Stimulated activated memory B cell treated with anti-CD40 and anti-IgM and Interleukin-4, amounts not matched to agents 10 μg/mL and 1 μg/mL and 100 μg/mL, for 72 hours (primary cell): ENCODE measurements around the gene NPC1.
"Not testable (repeated sequence)": the region's sequence is repeated elsewhere in the genome, so short reads cannot be mapped to it uniquely, and the experiment has no call there.

Experiments used
- ATAC-seq: fragments of 150-1000 bp; cut with Tn5 transposase; 2 replicates; pipeline ENCODE4 v1.10.0; 2021
- H3K27ac Mint-ChIP-seq: one replicate; pipeline ENCODE4 v1.8.0; 2022; ENCODE audit warnings: mild to moderate bottlenecking, mixed read lengths
- H3K27me3 Mint-ChIP-seq: one replicate; pipeline ENCODE4 v1.8.0; 2022; ENCODE audit warnings: mixed read lengths
- H3K36me3 Mint-ChIP-seq: one replicate; pipeline ENCODE4 v1.8.0; 2022; ENCODE audit warnings: mixed read lengths
- H3K4me1 Mint-ChIP-seq: one replicate; pipeline ENCODE4 v1.8.0; 2022; ENCODE audit warnings: mixed read lengths
- H3K4me3 Mint-ChIP-seq: one replicate; pipeline ENCODE4 v1.8.0; 2022; ENCODE audit warnings: mild to moderate bottlenecking, moderate library complexity, mixed read lengths
- H3K9me3 Mint-ChIP-seq: one replicate; pipeline ENCODE4 v1.8.0; 2022; ENCODE audit warnings: mixed read lengths

Gene NPC1

DNA sequence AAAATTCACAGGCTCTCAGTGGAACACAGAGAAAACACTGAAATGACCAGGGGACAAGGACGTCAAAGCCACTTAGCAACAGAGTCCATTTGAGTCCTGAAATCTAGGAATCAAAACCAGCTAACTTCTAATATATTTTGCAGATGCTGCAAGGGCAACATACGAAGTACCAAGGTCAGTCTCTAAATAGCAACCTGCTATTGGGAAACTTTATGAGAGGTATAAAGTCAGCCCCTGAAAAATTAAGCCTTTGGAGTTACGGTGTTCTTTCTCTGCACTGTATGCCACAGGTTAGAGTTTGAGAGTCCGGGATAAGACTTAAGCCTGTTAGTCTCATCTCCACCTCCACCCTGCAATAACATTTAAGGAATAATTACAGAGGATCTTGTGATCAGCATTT, 13.3 kb downstream of the NPC1 start:
- no peak overlapping the region for H3K27ac Mint-ChIP-seq
- H3K4me3 Mint-ChIP-seq, result no peak overlapping the region
- peaks cover 28% of the 10 kb centered on the region for H3K36me3 Mint-ChIP-seq
- no peak for ATAC-seq
- H3K9me3 Mint-ChIP-seq, result no peaks in the 10 kb centered on the region
- no peaks in the 10 kb centered on the region for H3K27me3 Mint-ChIP-seq
- H3K4me1 Mint-ChIP-seq, result peaks cover 20% of the 10 kb centered on the region

DNA sequence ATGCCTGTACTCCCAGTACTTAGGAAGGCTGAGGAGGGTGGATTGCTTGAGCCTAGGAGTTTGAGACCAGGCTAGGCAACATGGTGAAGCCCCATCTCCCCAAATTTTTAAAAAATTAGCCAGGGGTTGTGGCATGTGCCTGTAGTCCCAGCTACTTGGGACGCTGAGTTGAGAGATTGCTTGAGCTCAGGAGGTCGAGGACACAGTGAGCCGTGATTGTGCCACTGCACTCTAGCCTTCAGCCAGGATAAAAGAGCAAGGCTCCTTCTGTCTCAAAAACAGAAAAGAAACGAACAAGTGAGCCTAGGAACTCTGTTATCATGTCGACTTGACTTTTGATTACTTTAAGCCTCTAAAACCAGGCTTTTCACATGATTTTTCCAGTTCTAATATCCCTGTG, 13.7 kb downstream of the NPC1 start:
- Mint-ChIP-seq H3K4me1 (peaks cover 20% of the 10 kb centered on the region), H3K36me3 (peaks cover 32% of the 10 kb centered on the region), H3K27me3 (no peaks in the 10 kb centered on the region), H3K9me3 (no peaks in the 10 kb centered on the region), H3K4me3 (no peak overlapping the region), H3K27ac (no peak overlapping the region)
- no peak for ATAC-seq

DNA sequence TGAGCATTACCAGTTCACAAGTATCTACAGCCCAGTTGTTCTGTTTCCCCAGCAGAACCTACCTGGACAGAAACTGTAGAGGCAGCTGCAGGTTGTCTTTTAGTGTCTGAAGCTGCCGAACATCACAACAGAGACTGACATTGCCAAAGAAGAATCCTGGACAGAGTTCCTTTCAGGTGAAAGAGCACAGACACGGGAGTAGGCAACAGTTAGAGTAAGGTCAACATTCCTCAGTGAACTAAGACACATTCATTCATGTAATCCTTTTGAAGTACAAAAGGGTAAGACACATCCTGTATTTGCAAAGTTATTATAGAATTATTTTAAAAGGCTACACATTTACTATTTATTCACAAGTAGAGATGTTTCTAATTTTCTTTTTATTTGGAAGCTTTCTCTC, 14.3 kb downstream of the NPC1 start:
- Mint-ChIP-seq H3K4me1 (peaks cover 20% of the 10 kb centered on the region), H3K4me3 (no peak overlapping the region), H3K27me3 (no peaks in the 10 kb centered on the region), H3K36me3 (peaks cover 37% of the 10 kb centered on the region), H3K9me3 (no peaks in the 10 kb centered on the region), H3K27ac (no peak overlapping the region)
- ATAC-seq, result no peak

DNA sequence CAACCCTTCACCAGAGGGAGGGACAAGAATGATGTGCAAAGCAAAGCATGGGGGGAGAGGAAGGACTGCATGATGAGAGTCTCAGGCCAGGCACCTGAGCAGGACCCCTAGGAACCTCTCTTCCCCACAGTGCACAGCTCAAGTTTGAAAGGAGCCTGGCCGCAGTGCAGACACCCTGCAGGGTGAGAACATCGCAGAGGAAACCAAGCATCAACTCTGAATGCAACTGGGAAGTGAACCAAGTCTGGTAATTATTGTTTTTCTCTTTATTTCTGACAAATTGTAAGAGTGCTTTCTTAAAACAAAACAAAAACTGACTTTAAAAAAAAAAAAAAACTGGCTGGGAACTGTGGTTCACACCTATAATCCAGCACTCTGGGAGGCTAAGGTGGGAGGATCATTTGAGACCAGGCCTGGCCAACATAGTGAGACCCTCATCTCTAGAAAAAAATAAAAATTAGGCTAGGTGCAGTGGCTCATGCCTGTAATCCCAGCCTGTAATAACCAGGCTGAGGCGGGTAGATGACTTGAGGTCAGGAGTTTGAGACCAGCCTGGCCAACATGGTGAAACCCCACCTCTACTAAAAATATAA, 15.3 kb downstream of the NPC1 start:
- Mint-ChIP-seq H3K36me3 (peaks cover 38% of the 10 kb centered on the region), H3K4me1 (peaks cover 20% of the 10 kb centered on the region), H3K4me3 (no peak overlapping the region), H3K9me3 (no peaks in the 10 kb centered on the region), H3K27me3 (no peaks in the 10 kb centered on the region), H3K27ac (no peak overlapping the region)
- ATAC-seq, result no peak

DNA sequence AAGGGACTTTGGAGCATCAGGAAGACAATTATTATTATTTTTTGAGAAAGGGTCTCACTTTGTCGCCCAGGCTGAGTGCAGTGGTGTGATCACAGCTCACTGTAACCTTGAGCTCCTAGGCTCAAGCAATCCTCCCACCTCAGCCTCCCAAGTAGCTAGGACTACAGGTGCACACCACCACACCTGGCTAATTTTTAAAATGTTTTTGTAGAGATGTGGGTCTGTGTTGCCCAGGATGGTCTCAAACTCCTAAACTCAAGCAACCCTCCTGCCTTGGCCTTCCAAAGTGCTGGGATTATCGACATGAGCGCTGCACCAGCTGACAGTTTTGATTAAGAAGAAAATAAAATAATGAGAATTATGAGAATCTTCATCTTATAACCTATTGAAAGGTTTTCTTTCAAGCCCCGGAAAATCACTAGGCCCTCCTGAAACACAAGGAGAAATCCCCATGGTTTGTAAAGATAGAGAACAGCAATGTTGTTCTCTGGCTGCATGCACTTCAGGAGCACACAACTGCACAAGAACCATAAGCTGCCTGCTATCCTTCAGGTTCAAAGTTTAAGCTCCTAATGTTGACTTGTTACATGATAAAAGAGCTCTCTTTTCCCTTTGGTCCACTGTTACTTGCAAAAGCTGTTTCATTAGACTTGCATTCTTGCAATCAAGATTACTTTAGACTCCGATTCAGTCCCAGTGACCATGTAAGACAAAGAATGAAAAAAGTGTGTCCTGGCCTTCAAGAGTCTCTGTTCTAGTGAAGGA, 16.8 kb downstream of the NPC1 start:
- H3K9me3 Mint-ChIP-seq, result no peaks in the 10 kb centered on the region
- peaks cover 53% of the 10 kb centered on the region for H3K36me3 Mint-ChIP-seq
- H3K27ac Mint-ChIP-seq, result no peak overlapping the region
- no peak overlapping the region for H3K4me3 Mint-ChIP-seq
- H3K4me1 Mint-ChIP-seq, result peaks cover 13% of the 10 kb centered on the region
- ATAC-seq, result no peak
- H3K27me3 Mint-ChIP-seq, result no peaks in the 10 kb centered on the region

DNA sequence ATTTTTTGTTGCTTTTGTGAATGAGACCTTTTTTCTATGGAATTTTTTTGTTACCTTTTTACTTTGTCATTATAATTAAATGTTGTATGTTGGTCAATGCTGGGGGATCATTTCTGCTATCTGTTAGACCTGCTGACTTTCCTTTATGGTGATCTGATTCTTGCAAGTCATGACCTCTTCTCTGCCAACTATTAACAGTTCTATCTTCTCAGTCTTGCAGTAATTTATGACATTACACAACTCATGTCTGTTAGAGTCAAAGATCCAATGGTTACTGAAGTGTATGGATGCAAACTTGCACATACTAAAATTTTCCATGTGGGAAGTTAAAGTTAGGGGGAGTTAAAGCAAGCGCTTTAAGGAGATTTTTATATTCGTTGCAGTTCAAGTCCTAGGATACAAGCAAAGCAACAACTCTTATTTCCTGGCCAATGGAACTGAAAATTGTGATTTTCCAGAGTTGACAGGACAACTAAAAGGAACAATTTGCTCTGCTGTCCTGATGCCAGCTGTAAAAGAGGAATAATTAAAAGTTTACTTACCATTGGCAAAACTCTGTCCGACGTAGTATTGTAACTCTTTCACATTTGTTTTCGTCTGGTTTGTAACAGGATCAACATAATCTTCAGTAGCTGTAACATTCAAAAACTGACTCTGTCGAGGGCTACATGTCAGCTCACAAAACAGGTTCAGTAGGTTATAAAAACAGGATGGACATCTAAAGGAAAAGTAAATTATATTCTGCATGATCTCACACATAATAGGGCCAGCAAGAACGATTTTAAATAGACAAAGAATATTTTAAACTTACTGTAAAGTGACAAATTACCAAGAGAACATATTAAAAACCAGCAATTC, 17.8 kb downstream of the NPC1 start:
- no peaks in the 10 kb centered on the region for H3K27me3 Mint-ChIP-seq
- ATAC-seq, result no peak
- peaks cover 61% of the 10 kb centered on the region for H3K36me3 Mint-ChIP-seq

DNA sequence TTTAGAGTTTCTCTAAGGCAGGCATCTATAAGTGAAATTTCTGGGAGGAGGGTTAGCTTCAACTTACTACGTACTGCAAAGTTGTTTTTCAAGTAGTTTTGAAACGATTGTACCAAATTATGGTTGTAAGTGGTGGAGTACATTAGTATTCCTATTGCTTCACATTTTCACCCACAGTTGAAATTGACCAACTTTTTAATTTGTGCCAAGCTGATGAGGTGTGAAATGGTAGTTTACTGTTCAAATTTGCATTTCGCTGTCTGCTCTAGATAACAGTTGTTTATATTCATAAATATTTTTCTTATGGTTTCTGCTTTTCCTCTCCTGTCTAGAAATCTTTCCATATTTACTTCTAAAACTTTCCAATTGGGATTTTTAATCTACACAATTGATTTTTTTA, 18.6 kb downstream of the NPC1 start:
- H3K4me1 Mint-ChIP-seq, result no peaks in the 10 kb centered on the region
- no peak overlapping the region for H3K4me3 Mint-ChIP-seq

More for the DNA sequence above, 17.8 kb downstream of the NPC1 start:
- no peaks in the 10 kb centered on the region for H3K9me3 Mint-ChIP-seq
- no peak overlapping the region for H3K4me3 Mint-ChIP-seq
- peaks cover 3% of the 10 kb centered on the region for H3K4me1 Mint-ChIP-seq
- H3K27ac Mint-ChIP-seq, result no peak overlapping the region

DNA sequence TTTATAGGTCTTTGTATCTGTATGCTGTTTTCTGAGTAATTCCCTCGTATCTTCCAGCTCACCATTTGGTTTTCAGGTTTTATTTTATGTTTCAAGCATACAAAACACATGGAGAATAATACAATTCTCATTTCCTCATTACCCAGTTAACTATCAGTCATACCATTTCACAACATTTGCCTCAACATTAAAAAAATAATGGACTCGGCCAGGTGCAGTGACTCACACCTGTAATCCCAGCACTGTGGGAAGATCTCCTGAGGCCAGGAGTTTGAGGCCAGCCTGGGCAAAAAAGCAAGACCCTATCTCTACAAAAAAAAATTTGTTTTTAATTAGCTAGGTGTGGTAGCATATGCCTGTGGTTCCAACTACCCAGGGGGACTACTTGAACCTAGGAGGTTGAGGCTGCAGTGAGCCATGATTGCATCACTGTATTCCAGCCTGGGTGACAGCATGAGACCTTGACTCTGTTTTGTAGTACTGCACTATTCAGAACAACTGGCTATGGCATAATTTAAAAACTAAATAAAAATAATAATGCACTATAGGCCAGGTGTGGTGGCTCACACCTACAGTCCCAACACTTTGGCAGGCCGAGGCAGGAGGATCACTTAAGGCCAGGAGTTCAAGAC, 20.3 kb downstream of the NPC1 start:
- Mint-ChIP-seq H3K27ac (no peak overlapping the region), H3K4me3 (no peak overlapping the region), H3K36me3 (peaks cover 82% of the 10 kb centered on the region), H3K4me1 (no peaks in the 10 kb centered on the region), H3K9me3 (no peaks in the 10 kb centered on the region), H3K27me3 (no peaks in the 10 kb centered on the region)
- no peak for ATAC-seq

More for the DNA sequence above, 18.6 kb downstream of the NPC1 start:
- Mint-ChIP-seq H3K36me3 (peaks cover 67% of the 10 kb centered on the region), H3K27me3 (no peaks in the 10 kb centered on the region), H3K27ac (no peak overlapping the region), H3K9me3 (no peaks in the 10 kb centered on the region)
- no peak for ATAC-seq

DNA sequence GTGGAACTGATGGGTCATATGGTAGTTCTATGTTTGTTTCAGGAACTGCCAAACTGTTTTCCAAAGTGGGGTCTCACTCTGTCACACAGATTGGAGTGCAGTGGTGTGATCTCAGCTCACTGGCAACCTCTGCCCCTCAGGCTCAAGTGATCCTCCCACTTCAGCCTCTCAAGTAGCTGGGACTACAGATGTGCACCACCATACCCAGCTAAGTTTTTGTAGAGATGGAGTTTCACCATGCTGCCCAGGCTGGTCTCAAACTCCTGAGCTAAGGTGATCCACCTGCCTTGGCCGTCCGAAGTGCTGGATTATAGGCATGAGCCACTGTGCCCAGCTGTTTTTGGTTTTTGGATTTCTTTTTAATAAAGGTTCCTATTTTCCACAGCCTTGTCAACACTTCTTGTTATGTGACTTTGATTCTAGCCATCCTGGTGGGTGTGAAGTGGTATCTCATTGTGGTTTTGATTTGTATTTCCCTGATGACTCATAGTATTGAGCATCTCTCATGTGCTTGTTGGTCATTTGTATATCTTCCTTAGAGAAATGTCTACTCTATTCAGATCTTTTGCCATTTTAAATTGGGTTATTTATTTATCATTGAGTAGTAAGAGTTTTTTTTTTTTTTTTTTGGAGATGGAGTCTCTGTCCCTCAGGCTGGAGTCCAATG, 22.8 kb downstream of the NPC1 start:
- Mint-ChIP-seq H3K27ac (no peak overlapping the region), H3K4me1 (no peaks in the 10 kb centered on the region), H3K27me3 (no peaks in the 10 kb centered on the region), H3K36me3 (peaks cover 89% of the 10 kb centered on the region), H3K9me3 (no peaks in the 10 kb centered on the region), H3K4me3 (no peak overlapping the region)
- no peak for ATAC-seq

DNA sequence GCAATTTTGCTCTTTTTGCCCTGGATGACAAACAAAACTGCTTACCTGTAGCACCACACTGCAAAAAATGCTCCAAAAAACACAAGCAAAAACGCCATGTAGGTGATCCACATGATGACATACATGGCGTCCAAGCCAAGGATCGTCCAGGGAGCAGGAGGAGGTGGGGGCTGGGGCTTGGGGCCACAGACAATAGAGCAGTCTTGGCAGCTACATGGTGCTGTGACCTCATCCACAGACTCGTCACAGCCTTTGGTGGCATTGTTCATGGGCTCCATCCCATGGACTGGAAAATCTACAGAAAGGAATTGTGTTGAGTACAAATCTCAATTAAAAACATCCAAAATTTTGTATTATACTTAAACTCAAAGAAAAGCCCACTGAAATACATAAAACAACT, 26.1 kb downstream of the NPC1 start:
- H3K9me3 Mint-ChIP-seq, result no peaks in the 10 kb centered on the region
- no peak overlapping the region for H3K4me3 Mint-ChIP-seq
- H3K4me1 Mint-ChIP-seq, result no peaks in the 10 kb centered on the region
- peaks cover 90% of the 10 kb centered on the region for H3K36me3 Mint-ChIP-seq
- no peak for ATAC-seq
- no peak overlapping the region for H3K27ac Mint-ChIP-seq
- no peaks in the 10 kb centered on the region for H3K27me3 Mint-ChIP-seq

DNA sequence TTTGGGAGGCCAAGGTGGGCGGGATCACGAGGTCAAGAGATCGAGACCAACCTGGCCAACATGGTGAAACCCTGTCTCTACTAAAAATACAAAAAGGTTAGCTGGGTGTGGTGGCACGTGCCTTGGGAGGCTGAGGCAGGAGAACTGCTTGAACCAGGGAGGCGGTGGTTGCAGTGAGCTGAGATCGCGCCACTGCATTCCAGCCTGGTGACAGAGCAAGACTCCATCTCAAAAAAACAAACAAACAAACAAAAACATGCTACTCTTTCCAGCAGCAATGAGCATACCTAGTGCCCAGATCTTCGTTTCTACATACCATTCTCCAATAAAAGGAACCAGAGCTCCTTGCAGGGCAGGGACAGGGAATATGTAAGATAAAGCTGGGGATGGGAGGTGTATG, 28.8 kb downstream of the NPC1 start:
- H3K36me3 Mint-ChIP-seq, result peaks cover 91% of the 10 kb centered on the region
- H3K27me3 Mint-ChIP-seq, H3K4me3 Mint-ChIP-seq, H3K4me1 Mint-ChIP-seq, ATAC-seq, H3K9me3 Mint-ChIP-seq, H3K27ac Mint-ChIP-seq: not testable (repeated sequence)

DNA sequence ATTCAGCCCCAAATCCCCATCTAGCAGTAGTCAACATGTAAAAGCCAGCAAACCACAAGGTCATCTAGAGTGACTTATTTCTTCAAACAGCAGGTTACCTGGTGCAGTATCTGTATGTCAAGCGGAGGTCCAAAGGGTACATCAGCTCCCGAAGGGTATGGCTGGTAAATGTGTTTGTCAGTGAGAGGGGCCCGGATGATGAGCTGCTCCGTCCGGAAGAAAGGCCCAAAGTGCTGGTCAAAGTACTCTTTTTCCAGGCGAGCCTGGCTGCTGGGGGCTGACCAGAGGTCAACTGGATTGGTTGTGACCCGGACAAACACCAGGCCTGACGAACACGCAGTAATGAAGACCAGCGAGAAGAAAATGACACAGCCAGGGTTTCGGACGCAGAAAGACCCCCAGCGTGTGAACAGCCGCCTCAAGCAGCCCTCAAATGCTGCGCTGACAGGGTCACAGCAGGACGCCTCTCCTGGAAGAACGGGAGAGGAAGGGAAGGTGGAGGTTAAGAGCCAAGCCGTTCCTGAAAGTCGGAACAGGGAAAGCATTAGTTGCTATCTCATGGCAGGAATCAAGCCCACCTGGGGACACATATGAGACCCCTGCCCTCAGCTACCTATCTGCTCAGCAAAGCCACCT, 30.0 kb downstream of the NPC1 start:
- no peaks in the 10 kb centered on the region for H3K27me3 Mint-ChIP-seq
- H3K27ac Mint-ChIP-seq, result no peak overlapping the region
- no peak overlapping the region for H3K4me3 Mint-ChIP-seq
- H3K36me3 Mint-ChIP-seq, result peaks cover 90% of the 10 kb centered on the region
- H3K4me1 Mint-ChIP-seq, result no peaks in the 10 kb centered on the region
- H3K9me3 Mint-ChIP-seq, result no peaks in the 10 kb centered on the region
- no peak for ATAC-seq

DNA sequence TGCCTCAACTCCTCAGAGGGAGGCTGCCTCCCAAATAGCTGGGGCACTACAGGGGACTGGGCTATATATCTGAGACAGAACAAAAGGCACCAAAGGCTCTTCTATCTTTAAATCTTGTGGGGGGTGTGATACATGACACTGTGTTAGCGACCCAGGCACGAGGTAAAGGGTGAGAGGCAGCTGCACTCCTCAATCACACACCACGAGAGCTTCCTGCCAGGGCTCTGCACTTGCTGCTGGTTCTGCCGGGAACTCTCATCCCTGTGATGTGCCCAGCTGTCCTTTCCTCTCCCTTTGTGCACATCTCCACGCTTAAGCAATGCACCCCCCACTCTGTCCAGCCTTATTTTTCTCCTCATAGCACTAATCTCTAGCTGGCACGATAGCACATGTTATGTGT, 32.4 kb downstream of the NPC1 start:
- peaks cover 86% of the 10 kb centered on the region for H3K36me3 Mint-ChIP-seq
- no peaks in the 10 kb centered on the region for H3K27me3 Mint-ChIP-seq
- H3K9me3 Mint-ChIP-seq, result no peaks in the 10 kb centered on the region
- no peaks in the 10 kb centered on the region for H3K4me1 Mint-ChIP-seq
- H3K27ac Mint-ChIP-seq, result no peak overlapping the region
- H3K4me3 Mint-ChIP-seq, result no peak overlapping the region
- ATAC-seq, result no peak

DNA sequence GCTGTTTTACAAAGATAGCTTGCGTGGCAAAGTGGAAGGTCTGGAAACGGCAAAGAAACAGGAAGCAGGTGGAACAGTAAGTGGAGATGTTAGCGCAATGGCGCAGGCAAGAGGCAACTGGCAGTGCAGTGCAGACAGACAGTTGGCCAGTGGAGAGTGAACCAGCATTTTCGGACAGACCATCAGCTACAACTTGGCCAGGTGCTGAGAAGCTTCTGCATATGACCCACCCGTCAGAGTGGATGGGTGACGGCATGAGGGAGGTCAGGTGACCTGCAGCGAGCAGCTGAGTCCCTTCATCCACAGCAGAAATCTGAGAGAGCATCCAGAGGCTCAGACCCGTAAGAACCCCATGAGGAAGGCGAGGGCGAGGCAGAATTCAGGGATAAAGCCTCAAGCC, 33.8 kb downstream of the NPC1 start:
- H3K36me3 Mint-ChIP-seq, result peaks cover 88% of the 10 kb centered on the region
- H3K27ac Mint-ChIP-seq, result no peak overlapping the region

More for the DNA sequence above, 33.8 kb downstream of the NPC1 start:
- Mint-ChIP-seq H3K9me3 (no peaks in the 10 kb centered on the region), H3K4me1 (no peaks in the 10 kb centered on the region), H3K4me3 (no peak overlapping the region), H3K27me3 (no peaks in the 10 kb centered on the region)
- ATAC-seq, result no peak
